HG02610 (cell line): ENCODE data around the gene CLMN.
"Not testable (repeated sequence)": the region's sequence is repeated elsewhere in the genome, so short reads cannot be mapped to it uniquely, and the experiment has no call there.

Experiments used
- ATAC-seq: cut with Tn5 transposase; IDR thresholded peaks from one replicate; pipeline ENCODE4 v1.9.1; 2021; ENCODE audit warnings: mild to moderate bottlenecking, moderate library complexity; ENCODE audit not compliant: unreplicated experiment

CLMN gene

GRCh38 chr14:95289323-95290010 is 30.2 kb downstream of the CLMN start:
- ATAC-seq: no peak

- ATAC-seq: no peak
Observed at GRCh38 chr14:95288672-95289322, 30.9 kb downstream of the CLMN start.

- no peak for ATAC-seq
Observed at GRCh38 chr14:95287176-95287754, 32.4 kb downstream of the CLMN start.

GRCh38 chr14:95286645-95287044 is 33.1 kb downstream of the CLMN start:
- ATAC-seq: no peak

GRCh38 chr14:95285566-95285965 is 34.1 kb downstream of the CLMN start:
- no peak for ATAC-seq

GRCh38 chr14:95283802-95284201 is 35.9 kb downstream of the CLMN start:
- not testable (repeated sequence) for ATAC-seq

GRCh38 chr14:95282986-95283380 is 36.7 kb downstream of the CLMN start:
- ATAC-seq: not testable (repeated sequence)

- no peak for ATAC-seq
Observed at GRCh38 chr14:95282354-95282985, 37.2 kb downstream of the CLMN start.

GRCh38 chr14:95281560-95282176 is 38.0 kb downstream of the CLMN start:
- ATAC-seq: no peak

GRCh38 chr14:95275494-95275893 is 44.2 kb downstream of the CLMN start:
- ATAC-seq: no peak

- no peak for ATAC-seq
Observed at GRCh38 chr14:95274874-95275273, 44.8 kb downstream of the CLMN start.

- no peak for ATAC-seq
Observed at GRCh38 chr14:95274279-95274678, 45.4 kb downstream of the CLMN start.

GRCh38 chr14:95273001-95273978 is 46.4 kb downstream of the CLMN start:
- ATAC-seq: no peak

GRCh38 chr14:95272057-95272456 is 47.7 kb downstream of the CLMN start:
- no peak for ATAC-seq

- ATAC-seq: no peak
Observed at GRCh38 chr14:95270203-95270602, 49.5 kb downstream of the CLMN start.

- no peak for ATAC-seq
Observed at GRCh38 chr14:95269493-95269892, 50.2 kb downstream of the CLMN start.

- no peak for ATAC-seq
Observed at GRCh38 chr14:95268350-95268749, 51.4 kb downstream of the CLMN start.

- ATAC-seq: no peak
Observed at GRCh38 chr14:95267306-95267705, 52.4 kb downstream of the CLMN start.

GRCh38 chr14:95265106-95266094 is 54.3 kb downstream of the CLMN start:
- peak; percentile 94 for ATAC-seq
